ENCODE data around the gene ADAM12.

DNA sequence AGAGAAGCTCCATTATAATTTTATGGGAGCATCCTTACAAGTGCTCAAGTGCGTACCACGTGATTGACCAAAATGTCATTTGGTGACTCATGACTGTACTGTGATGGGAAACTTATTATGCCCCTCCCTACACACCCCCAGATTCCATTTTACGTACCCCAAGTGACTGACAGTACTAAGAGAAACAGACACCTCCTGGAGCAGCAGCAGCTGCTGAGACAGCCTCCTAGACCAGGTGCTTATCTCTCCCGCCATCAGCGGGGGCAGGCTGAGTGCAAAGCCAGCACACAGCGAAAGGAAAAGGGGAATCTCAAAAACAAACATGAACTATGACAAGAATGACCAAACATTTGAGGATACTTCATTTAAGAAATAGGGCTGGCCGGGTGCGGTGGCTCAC lies 4.2 kb upstream of the ADAM12 start:
- TF ChIP-seq, protein P1, sequence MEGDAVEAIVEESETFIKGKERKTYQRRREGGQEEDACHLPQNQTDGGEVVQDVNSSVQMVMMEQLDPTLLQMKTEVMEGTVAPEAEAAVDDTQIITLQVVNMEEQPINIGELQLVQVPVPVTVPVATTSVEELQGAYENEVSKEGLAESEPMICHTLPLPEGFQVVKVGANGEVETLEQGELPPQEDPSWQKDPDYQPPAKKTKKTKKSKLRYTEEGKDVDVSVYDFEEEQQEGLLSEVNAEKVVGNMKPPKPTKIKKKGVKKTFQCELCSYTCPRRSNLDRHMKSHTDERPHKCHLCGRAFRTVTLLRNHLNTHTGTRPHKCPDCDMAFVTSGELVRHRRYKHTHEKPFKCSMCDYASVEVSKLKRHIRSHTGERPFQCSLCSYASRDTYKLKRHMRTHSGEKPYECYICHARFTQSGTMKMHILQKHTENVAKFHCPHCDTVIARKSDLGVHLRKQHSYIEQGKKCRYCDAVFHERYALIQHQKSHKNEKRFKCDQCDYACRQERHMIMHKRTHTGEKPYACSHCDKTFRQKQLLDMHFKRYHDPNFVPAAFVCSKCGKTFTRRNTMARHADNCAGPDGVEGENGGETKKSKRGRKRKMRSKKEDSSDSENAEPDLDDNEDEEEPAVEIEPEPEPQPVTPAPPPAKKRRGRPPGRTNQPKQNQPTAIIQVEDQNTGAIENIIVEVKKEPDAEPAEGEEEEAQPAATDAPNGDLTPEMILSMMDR (IDR thresholded peaks at IDR 0.05; ENCODE audit: low read depth, low read length, missing input control) = no peak
- TF ChIP-seq, protein P2, sequence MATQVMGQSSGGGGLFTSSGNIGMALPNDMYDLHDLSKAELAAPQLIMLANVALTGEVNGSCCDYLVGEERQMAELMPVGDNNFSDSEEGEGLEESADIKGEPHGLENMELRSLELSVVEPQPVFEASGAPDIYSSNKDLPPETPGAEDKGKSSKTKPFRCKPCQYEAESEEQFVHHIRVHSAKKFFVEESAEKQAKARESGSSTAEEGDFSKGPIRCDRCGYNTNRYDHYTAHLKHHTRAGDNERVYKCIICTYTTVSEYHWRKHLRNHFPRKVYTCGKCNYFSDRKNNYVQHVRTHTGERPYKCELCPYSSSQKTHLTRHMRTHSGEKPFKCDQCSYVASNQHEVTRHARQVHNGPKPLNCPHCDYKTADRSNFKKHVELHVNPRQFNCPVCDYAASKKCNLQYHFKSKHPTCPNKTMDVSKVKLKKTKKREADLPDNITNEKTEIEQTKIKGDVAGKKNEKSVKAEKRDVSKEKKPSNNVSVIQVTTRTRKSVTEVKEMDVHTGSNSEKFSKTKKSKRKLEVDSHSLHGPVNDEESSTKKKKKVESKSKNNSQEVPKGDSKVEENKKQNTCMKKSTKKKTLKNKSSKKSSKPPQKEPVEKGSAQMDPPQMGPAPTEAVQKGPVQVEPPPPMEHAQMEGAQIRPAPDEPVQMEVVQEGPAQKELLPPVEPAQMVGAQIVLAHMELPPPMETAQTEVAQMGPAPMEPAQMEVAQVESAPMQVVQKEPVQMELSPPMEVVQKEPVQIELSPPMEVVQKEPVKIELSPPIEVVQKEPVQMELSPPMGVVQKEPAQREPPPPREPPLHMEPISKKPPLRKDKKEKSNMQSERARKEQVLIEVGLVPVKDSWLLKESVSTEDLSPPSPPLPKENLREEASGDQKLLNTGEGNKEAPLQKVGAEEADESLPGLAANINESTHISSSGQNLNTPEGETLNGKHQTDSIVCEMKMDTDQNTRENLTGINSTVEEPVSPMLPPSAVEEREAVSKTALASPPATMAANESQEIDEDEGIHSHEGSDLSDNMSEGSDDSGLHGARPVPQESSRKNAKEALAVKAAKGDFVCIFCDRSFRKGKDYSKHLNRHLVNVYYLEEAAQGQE (IDR thresholded peaks at IDR 0.05) = no peak
- TF ChIP-seq RAD21 (IDR thresholded peaks at IDR 0.05) = no peak
- no peak for TF ChIP-seq GABPA (IDR thresholded peaks at IDR 0.05 in 1 of 2, conservative IDR thresholded peaks at IDR 0.05 in 1 of 2)
- TF ChIP-seq, protein P3, sequence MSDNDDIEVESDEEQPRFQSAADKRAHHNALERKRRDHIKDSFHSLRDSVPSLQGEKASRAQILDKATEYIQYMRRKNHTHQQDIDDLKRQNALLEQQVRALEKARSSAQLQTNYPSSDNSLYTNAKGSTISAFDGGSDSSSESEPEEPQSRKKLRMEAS (IDR thresholded peaks at IDR 0.05) = no peak
- TF ChIP-seq SP1 (IDR thresholded peaks at IDR 0.05) = no peak
- TF ChIP-seq TAF1 (conservative IDR thresholded peaks at IDR 0.05) = no peak
- no peak for TF ChIP-seq EGR1 (IDR thresholded peaks at IDR 0.05; ENCODE audit: low read depth in 2 of 2)
- TF ChIP-seq JUND (IDR thresholded peaks at IDR 0.05) = no peak

Measured in liver (tissue), 3 donors.